Esophagus squamous epithelium (tissue), 5 donors: ENCODE results near the gene NUP43. TPM values are rescaled to one million over a fixed set of nuclear protein-coding genes. Genes with fewer than 3 reads are reported as not detected.
"Not testable (repeated sequence)": the region's sequence is repeated elsewhere in the genome, so short reads cannot be mapped to it uniquely, and the experiment has no call there.

Source experiments
- DNase-seq: peaks from one replicate; lab custom pipeline; 2025; lab: John Stamatoyannopoulos, UW
- H3K27ac ChIP-seq, 4 donors: fragments of 200-600 bp; sonication (generic); one replicate each; pipeline ENCODE4 v1.5.1; 2016 to 2019; ENCODE audit warnings: mild to moderate bottlenecking in 1 of 4
- H3K27me3 ChIP-seq, 4 donors: fragments of 200-600 bp; sonication (generic); 1 replicate in 3 of 4; 2 replicates in 1 of 4; pipeline versions ENCODE4 v1.5.1 to v1.6.0; 2017 to 2021; ENCODE audit warnings: antibody characterized with exemption in 1 of 4
- H3K36me3 ChIP-seq, 3 donors: fragments of 200-600 bp; sonication (generic); one replicate each; pipeline ENCODE4 v1.5.1; 2016 to 2019
- H3K4me1 ChIP-seq, 3 donors: fragments of 200-600 bp; sonication (generic); one replicate each; pipeline ENCODE4 v1.5.1; 2017 to 2019
- H3K4me3 ChIP-seq, 4 donors: fragments of 200-600 bp; sonication (generic); 1 replicate in 3 of 4; 2 replicates in 1 of 4; pipeline ENCODE4 v1.5.1; 2016 to 2019; ENCODE audit warnings: mild to moderate bottlenecking in 2 of 4, moderate library complexity in 1 of 4
- H3K9me3 ChIP-seq, 3 donors: fragments of 200-600 bp; sonication (generic); one replicate each; pipeline ENCODE4 v1.5.1; 2016 to 2019
- CTCF ChIP-seq, 6 experiments: fragments of 450-650 bp in 4 of 6; fragments of 200-600 bp in 2 of 6; sonication (generic) in 2 of 6; IDR thresholded peaks; one replicate each; pipeline ENCODE4 v1.5.1; 2016 to 2019; ENCODE audit warnings: antibody characterized with exemption in 6 of 6, mild to moderate bottlenecking in 4 of 6, moderate library complexity in 4 of 6
- POLR2A ChIP-seq, 4 donors: fragments of 450-650 bp; IDR thresholded peaks; one replicate each; pipeline ENCODE4 v1.6.1; 2017; ENCODE audit warnings: antibody characterized with exemption in 4 of 4, mild to moderate bottlenecking in 4 of 4, moderate library complexity in 3 of 4
- WGBS, 2 donors: methylation state at CpG; one replicate each; pipeline ENCODE4 v1.1.5; 2018; 5-methylcytosine and 5-hydroxymethylcytosine counted together
- intact Hi-C: fragments of 100-400 bp; cut with DNase I; formaldehyde crosslinking; loops from one replicate; pipeline ENCODE4 v1.15.0; 2022
- total RNA-seq, 4 donors: library from RNA; depleted of rRNA; stranded (reverse); fragments of >200 nt; gene quantifications; one replicate each; pipeline ENCODE4 v1.1.0, GENCODE V29; 2016
- donor health status: DM: yes; HTN: yes; CAD: no.

The NUP43 gene
- total RNA-seq, 4 donors from 2014 or later, result 7.1 to 18.8 (median 16.4) TPM

DNA sequence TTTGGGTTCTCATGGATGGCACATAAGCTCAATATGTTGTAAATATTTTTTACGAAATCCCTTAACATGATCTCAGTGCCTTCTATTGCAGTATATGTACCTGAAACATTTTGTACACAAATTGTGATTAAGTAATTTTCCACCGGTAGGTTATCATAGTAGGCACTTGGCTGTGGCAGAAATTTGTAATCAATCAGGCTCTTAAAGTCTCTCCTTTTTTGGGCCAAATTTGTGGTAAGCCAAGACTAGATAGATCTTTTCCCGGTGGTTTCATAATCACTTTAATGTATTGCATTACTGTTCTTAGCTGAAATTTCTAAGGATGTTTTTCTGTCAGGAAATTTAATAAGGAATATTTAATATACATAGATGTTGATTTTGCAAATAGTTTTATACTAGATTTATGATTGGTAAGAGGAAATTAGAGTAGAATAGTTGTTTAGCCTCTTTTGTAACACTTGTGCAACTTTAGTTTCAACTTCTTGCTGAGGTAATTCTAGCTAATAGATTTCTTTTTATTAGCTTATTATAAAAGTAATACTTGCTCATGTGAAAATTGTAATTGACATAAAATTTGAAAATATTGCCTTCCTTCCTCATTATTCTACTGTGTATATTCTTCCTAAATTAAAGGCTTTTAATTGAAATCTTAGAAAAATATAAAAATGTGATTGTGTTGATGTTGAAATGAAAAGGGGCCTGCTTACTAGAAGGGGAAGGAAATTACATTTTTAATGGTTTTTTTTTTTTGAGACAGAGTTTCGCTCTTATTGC lies 6.5 kb upstream of the NUP43 start:
- DNase-seq, result no peak
- Histone ChIP-seq H3K27ac (no peak overlapping the region), H3K9me3 (no peaks in the 10 kb centered on the region), H3K36me3 (peaks cover 0 to 7% (median 0%) of the 10 kb centered on the region in 3 donors), H3K27me3 (no peaks in the 10 kb centered on the region), H3K4me1 (peaks cover 3 to 68% (median 19%) of the 10 kb centered on the region in 3 donors), H3K4me3 (no peak overlapping the region)
- WGBS, 2 donors, result 75 to 78% methylated on average over 4 of the region's 4 CpGs
- intact Hi-C loops, result no loop called here
- no peak for TF ChIP-seq POLR2A (IDR thresholded peaks at IDR 0.05)
- TF ChIP-seq CTCF (IDR thresholded peaks at IDR 0.05), result no peak

DNA sequence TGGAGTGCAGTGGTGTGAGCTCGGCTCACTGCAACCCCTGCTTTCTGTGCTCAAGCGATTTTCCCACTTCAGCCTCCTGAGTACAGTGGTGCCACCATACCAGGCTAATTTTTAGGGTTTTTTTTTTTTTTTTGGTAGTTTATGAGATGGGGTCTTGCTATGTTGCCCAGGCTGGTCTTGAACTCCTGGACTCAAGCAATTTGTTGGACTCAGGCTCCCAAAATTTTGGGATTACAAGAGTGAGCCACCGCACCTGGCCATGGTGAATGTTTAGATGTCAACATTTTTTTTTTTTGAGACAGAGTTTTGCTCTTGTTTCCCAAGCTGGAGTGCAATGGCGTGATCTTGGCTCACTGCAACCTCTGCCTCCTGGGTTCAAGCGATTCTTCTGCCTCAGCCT lies 5.6 kb upstream of the NUP43 start:
- H3K36me3 ChIP-seq, intact Hi-C loops, H3K4me3 ChIP-seq, H3K27ac ChIP-seq, H3K9me3 ChIP-seq, H3K27me3 ChIP-seq, DNase-seq: not testable (repeated sequence)
- WGBS, 2 donors, result 88 to 96% methylated on average over 4 to 5 of the region's 5 CpGs
- H3K4me1 ChIP-seq, result peaks cover 4 to 69% (median 19%) of the 10 kb centered on the region in 3 donors

DNA sequence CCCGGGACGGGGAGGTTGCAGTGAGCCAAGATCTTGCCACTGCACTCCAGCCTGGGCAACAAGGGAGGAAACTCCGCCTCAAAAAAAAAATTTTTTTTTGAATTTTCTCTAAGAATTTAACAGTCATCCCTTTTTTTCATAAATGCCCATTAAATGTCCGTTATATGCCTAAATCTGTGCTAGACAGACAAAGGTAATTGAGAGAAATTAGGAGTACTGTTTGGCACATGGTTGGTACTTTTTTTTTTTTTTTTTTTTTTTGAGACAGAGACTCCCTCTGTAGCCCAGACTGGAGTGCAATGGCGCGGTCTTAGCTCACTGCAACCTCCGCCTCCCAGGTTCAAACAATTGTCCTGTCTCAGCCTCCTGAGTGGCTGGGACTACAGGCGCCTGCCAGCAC lies 4.9 kb upstream of the NUP43 start:
- Histone ChIP-seq H3K27me3 (no peaks in the 10 kb centered on the region), H3K9me3 (no peaks in the 10 kb centered on the region), H3K4me1 (peaks cover 8 to 75% (median 19%) of the 10 kb centered on the region in 3 donors), H3K36me3 (no peaks in the 10 kb centered on the region), H3K4me3 (peak overlapping the region in 1 of 4 donors; percentile 98), H3K27ac (no peak overlapping the region)
- TF ChIP-seq POLR2A (IDR thresholded peaks at IDR 0.05) (no peak), CTCF (IDR thresholded peaks at IDR 0.05) (no peak)
- 81 to 93% methylated on average over 8 of the region's 8 CpGs for WGBS, 2 donors
- no peak for DNase-seq
- intact Hi-C loops, result no loop called here

DNA sequence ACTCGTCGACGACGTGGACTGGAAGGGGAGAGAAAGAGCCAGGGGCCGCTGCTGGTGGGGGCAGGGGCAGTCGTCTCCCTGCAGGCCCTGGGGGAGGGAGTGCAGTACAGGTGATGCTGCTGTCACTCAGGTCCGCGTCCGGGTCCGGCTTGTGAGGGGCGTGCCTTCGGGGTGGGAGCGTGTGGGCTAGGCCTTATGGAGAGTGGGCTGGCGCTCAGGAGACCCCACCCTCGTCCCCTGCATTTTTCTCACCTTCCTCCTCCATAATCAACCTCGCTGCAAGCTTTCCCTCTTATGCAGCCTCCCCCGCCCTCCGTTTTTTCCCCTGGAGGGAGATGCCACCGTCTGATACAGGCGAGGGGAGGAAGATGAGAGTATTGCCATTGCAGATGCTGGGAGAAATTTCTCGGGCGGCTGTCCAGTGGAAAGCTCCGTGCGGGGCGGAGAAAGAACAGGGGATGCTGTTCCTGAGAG lies 3.8 kb upstream of the NUP43 start:
- peak overlapping the region; percentile 92 to 98 (median 96) for H3K27ac ChIP-seq
- no peaks in the 10 kb centered on the region for H3K9me3 ChIP-seq
- intact Hi-C loops, result no loop called here
- TF ChIP-seq POLR2A (IDR thresholded peaks at IDR 0.05) (no peak), CTCF (IDR thresholded peaks at IDR 0.05) (no peak)
- WGBS, 2 donors, result 0 to 1% methylated on average over 4 to 17 of the region's 25 CpGs
- H3K36me3 ChIP-seq, result no peaks in the 10 kb centered on the region
- no peaks in the 10 kb centered on the region for H3K27me3 ChIP-seq
- peaks cover 8 to 72% (median 24%) of the 10 kb centered on the region in 3 donors for H3K4me1 ChIP-seq
- DNase-seq, result peak; percentile 4
- H3K4me3 ChIP-seq, result peak overlapping the region; percentile 88 to 98 (median 96)

- TF ChIP-seq CTCF (IDR thresholded peaks at IDR 0.05) (no peak), POLR2A (IDR thresholded peaks at IDR 0.05) (peak in 3 of 4 donors; percentile 26 to 92 (median 76))
- Histone ChIP-seq H3K4me3 (peak within 1 kb of the TSS; percentile 88 to 98 (median 96)), H3K36me3 (no peaks in the 10 kb centered on the region), H3K27ac (peak within 1 kb of the TSS; percentile 92 to 98 (median 96)), H3K9me3 (no peaks in the 10 kb centered on the region), H3K27me3 (no peaks in the 10 kb centered on the region), H3K4me1 (peaks cover 8 to 75% (median 24%) of the 10 kb centered on the region in 3 donors)
- 0% methylated on average over 12 of the region's 60 CpGs; no CpG with 5 or more reads in 1 of the 2 donors for WGBS, 2 donors
- intact Hi-C loops, result no loop called here
- DNase-seq, result peak; percentile 38
Measured at GRCh38 chr6:149749594-149750135, 3.3 kb upstream of the NUP43 start, which contains the start of gene PCMT1. PCMT1 (plus strand) TSS chr6:149749741; CDS start chr6:149749902, 161 bp downstream.

- intact Hi-C loops, H3K9me3 ChIP-seq, H3K27me3 ChIP-seq, H3K36me3 ChIP-seq, DNase-seq: not testable (repeated sequence)
- peak overlapping the region; percentile 92 to 98 (median 96) for H3K27ac ChIP-seq
- peaks cover 8 to 75% (median 24%) of the 10 kb centered on the region in 3 donors for H3K4me1 ChIP-seq
- peak overlapping the region; percentile 88 to 98 (median 96) for H3K4me3 ChIP-seq
- 0% methylated on average over 1 of the region's 38 CpGs; no CpG with 5 or more reads in 1 of the 2 donors for WGBS, 2 donors
Measured at GRCh38 chr6:149749082-149749593, 2.8 kb upstream of the NUP43 start.

- not testable (repeated sequence) for H3K9me3 ChIP-seq
Measured at GRCh38 chr6:149745252-149745651, 1.1 kb downstream of the NUP43 start.

More at GRCh38 chr6:149745252-149745651, 1.1 kb downstream of the NUP43 start:
- peaks cover 5 to 39% (median 6%) of the 10 kb centered on the region in 3 donors for H3K4me1 ChIP-seq
- intact Hi-C loops, DNase-seq, H3K27me3 ChIP-seq: not testable (repeated sequence)
- peak overlapping the region in 3 of 4 donors; percentile 82 to 93 (median 88) for H3K27ac ChIP-seq
- H3K36me3 ChIP-seq, result peaks cover 9 to 41% (median 16%) of the 10 kb centered on the region in 3 donors
- 69 to 83% methylated on average over 10 of the region's 10 CpGs for WGBS, 2 donors
- H3K4me3 ChIP-seq, result peak overlapping the region in 3 of 4 donors; percentile 82 to 84 (median 84)
